Psoas muscle (tissue), 8 donors: Measurements from ENCODE around the gene SNCB. TPM values are rescaled to one million over a fixed set of nuclear protein-coding genes. Genes with fewer than 3 reads are reported as not detected.
A peak's percentile ranks its signal among the peaks of the same experiment; 100 is the strongest.

Experiments
- ATAC-seq, 4 donors: fragments of 200-7000 bp; cut with Tn5 transposase; one replicate each; pipeline ENCODE4 v1.9.1; 2020; ENCODE audit warnings: moderate library complexity in 3 of 4, mild to moderate bottlenecking in 2 of 4
- DNase-seq, 2 donors: peaks; one replicate each; pipeline ENCODE4 v3.0.0-alpha.2; 2020
- H3K27ac ChIP-seq: fragments of 200-600 bp; one replicate; pipeline ENCODE4 v1.8.0; 2022
- H3K27me3 ChIP-seq, 3 donors: fragments of 200-600 bp in 1 of 3; one replicate each; pipeline versions ENCODE4 v1.6.1 to v1.8.0; 2013 to 2022; ENCODE audit warnings: low read length in 2 of 3, mild to moderate bottlenecking in 2 of 3, moderate library complexity in 1 of 3; ENCODE audit not compliant: insufficient read depth in 3 of 3
- H3K36me3 ChIP-seq, 2 donors: fragments of 200-600 bp in 1 of 2; one replicate each; pipeline versions ENCODE4 v1.6.1 to v1.8.0; 2013 to 2022; ENCODE audit warnings: low read depth in 1 of 2, mild to moderate bottlenecking in 1 of 2, moderate library complexity in 1 of 2; ENCODE audit not compliant: insufficient read depth in 1 of 2
- H3K4me1 ChIP-seq: fragments of 200-600 bp; one replicate; pipeline ENCODE4 v1.8.0; 2022
- H3K4me3 ChIP-seq: fragments of 200-600 bp; one replicate; pipeline ENCODE4 v1.8.0; 2022; ENCODE audit warnings: mild to moderate bottlenecking
- H3K9me3 ChIP-seq: fragments of 200-600 bp; one replicate; pipeline ENCODE4 v1.8.0; 2022
- CTCF ChIP-seq: fragments of 200-600 bp; IDR thresholded peaks from one replicate; pipeline ENCODE4 v1.8.0; 2022; ENCODE audit warnings: antibody characterized with exemption
- WGBS, 3 donors: extraction: QIAGEN DNeasy Blood & Tissue Kit; methylation state at CpG; one replicate each; pipeline versions ENCODE4 v1.1.6 to v1.1.7; 2013; 5-methylcytosine and 5-hydroxymethylcytosine counted together
- intact Hi-C, 2 donors: fragments of 100-400 bp; cut with DNase I; formaldehyde crosslinking; loops; one replicate each; pipeline versions ENCODE4 v1.11.0 to v1.14.2; 2022
- polyA plus RNA-seq, 3 donors: library from polyadenylated mRNA; stranded (reverse); fragments of 200-250 nt; gene quantifications; one replicate each; pipeline ENCODE4 v1.2.3, GENCODE V29; 2013
- total RNA-seq, 4 donors: library from RNA; stranded (reverse); fragmentation: NEBNext Ultra II Directional in 2 of 4; extraction: Animal tissue kit (Norgen Biotek cat#: 25700) in 2 of 4; gene quantifications; one replicate each; pipeline versions ENCODE4 v1.2.1 to v1.2.4, GENCODE V29; 2021 to 2023
- donor health status: healthy with polysubstance abuse.
- donor health status: DM: no; HTN: no; CAD: no; lungs with moderate emphysema.
- donor health status: Bipolar disorder and iron deficiency.
- donor health status: healthy.
- donor health status: DM: yes; HTN: yes; CAD: no.
- donor health status: DM: no; HTN: no; CAD: no.
- donor health status: DM: no; HTN: no; CAD: no.
- donor health status: DM: yes; HTN: yes; CAD: no.

SNCB gene
- total and polyA plus RNA-seq, 7 donors = 0.32 to 1.2 (median 0.42) TPM

GRCh38 chr5:176647030-176647842 is 16.9 kb upstream of the SNCB start, which contains the start of gene TSPAN17:
TSPAN17 (plus strand) TSS chr5:176647484; CDS start chr5:176647616, 132 bp downstream.
- DNase-seq (peak; percentile 100), ATAC-seq (peak; percentile 98)
- Histone ChIP-seq H3K27me3 (no peaks in the 10 kb centered on the region), H3K4me3 (peak within 1 kb of the TSS; percentile 87), H3K9me3 (no peaks in the 10 kb centered on the region), H3K36me3 (no peaks in the 10 kb centered on the region), H3K4me1 (peaks cover 11% of the 10 kb centered on the region), H3K27ac (peak within 1 kb of the TSS; percentile 80)
- peak; percentile 46 for TF ChIP-seq CTCF
- intact Hi-C loops = loop anchor here (2.0 to 5.0 kb wide), 3 partner anchors 35 to 75 kb away; partner anchors contain the start of gene GPRIN1 (in 1 of the 2)
- 0 to 1% (median 0%) methylated on average over 34 to 63 of the region's 63 CpGs for WGBS, 3 donors

- H3K36me3 ChIP-seq = no peaks in the 10 kb centered on the region
- no peaks in the 10 kb centered on the region for H3K27me3 ChIP-seq
- peaks cover 11% of the 10 kb centered on the region for H3K4me1 ChIP-seq
- H3K27ac ChIP-seq = peak overlapping the region; percentile 78
- WGBS, 3 donors = 5 to 16% (median 15%) methylated on average over 11 of the region's 11 CpGs
- TF ChIP-seq CTCF = no peak
- no peaks in the 10 kb centered on the region for H3K9me3 ChIP-seq
- ATAC-seq = peak in 2 of 4 donors; percentile 1 to 2
- peak overlapping the region; percentile 87 for H3K4me3 ChIP-seq
- DNase-seq = no peak
- intact Hi-C loops = loop anchor here (2.0 to 5.0 kb wide), 3 partner anchors 34 to 74 kb away; partner anchors contain the start of gene GPRIN1 (in 1 of the 2)
Observed at GRCh38 chr5:176646707-176647029, 16.3 kb upstream of the SNCB start.

GRCh38 chr5:176646049-176646706 is 15.8 kb upstream of the SNCB start:
- 89 to 96% (median 91%) methylated on average over 6 to 7 of the region's 7 CpGs for WGBS, 3 donors
- Histone ChIP-seq H3K4me1 (peaks cover 11% of the 10 kb centered on the region), H3K9me3 (no peaks in the 10 kb centered on the region), H3K4me3 (peak overlapping the region; percentile 87), H3K27me3 (no peaks in the 10 kb centered on the region), H3K27ac (peak overlapping the region; percentile 78), H3K36me3 (no peaks in the 10 kb centered on the region)
- intact Hi-C loops = loop anchor here (2.0 to 5.0 kb wide), 3 partner anchors 34 to 74 kb away; partner anchors contain the start of gene GPRIN1 (in 1 of the 2)
- DNase-seq = no peak
- no peak for ATAC-seq
- no peak for TF ChIP-seq CTCF

- WGBS, 3 donors = 82 to 89% (median 87%) methylated on average over 22 of the region's 22 CpGs
- Histone ChIP-seq H3K9me3 (no peaks in the 10 kb centered on the region), H3K27me3 (no peaks in the 10 kb centered on the region), H3K27ac (no peak overlapping the region), H3K4me1 (peaks cover 16% of the 10 kb centered on the region), H3K36me3 (no peaks in the 10 kb centered on the region), H3K4me3 (no peak overlapping the region)
- no peak for DNase-seq
- TF ChIP-seq CTCF = no peak
- intact Hi-C loops = loop anchor here (5.0 kb wide), 2 partner anchors 33 to 73 kb away; partner anchors contain the start of gene GPRIN1 (in 1 of the 2)
- ATAC-seq = no peak
Observed at GRCh38 chr5:176644878-176645670, 14.7 kb upstream of the SNCB start.
